ENCODE results near the gene ABRAXAS1. TPM values are rescaled to one million over a fixed set of nuclear protein-coding genes. Genes with fewer than 3 reads are reported as not detected.

ABRAXAS1 gene
- polyA plus RNA-seq, 1 donor (not counting 4 experiments of a cell fraction or from before 2014, with no cell fraction given): 9.4 TPM

GRCh38 chr4:83504996-83505395 is 20.1 kb upstream of the ABRAXAS1 start:
- H3K36me3 ChIP-seq (ENCODE audit: control insufficient read depth in 2 of 2, extremely low read depth in 1 of 2, insufficient read depth in 2 of 2, low read length in 2 of 2): no peaks in the 10 kb centered on the region
- FAIRE-seq (no peak), DNase-seq (ENCODE audit: low read depth, low spot score) (no peak)
- no peak overlapping the region for H2AFZ ChIP-seq (ENCODE audit: control insufficient read depth, low read length)
- H3K9me1 ChIP-seq (ENCODE audit: control insufficient read depth, extremely low read depth, insufficient read depth, low read length): no peaks in the 10 kb centered on the region
- H3K27ac ChIP-seq (ENCODE audit: control insufficient read depth, insufficient read depth, low read length): no peak overlapping the region
- dilution Hi-C loops (cut with MboI; ENCODE audit: extremely low pct_ligation_motif_present, low sequenced_read_pairs): loop anchor here (10.0 kb wide), 1 partner anchor 130 kb away; no protein-coding TSS in a partner anchor
- H3K4me3 ChIP-seq (ENCODE audit: control insufficient read depth in 2 of 3, extremely low read depth in 1 of 3, insufficient read depth in 2 of 3, low read depth in 1 of 3, low read length in 3 of 3): no peak overlapping the region
- no peaks in the 10 kb centered on the region for H3K9me3 ChIP-seq (ENCODE audit: control insufficient read depth, low read depth, low read length)
- TF ChIP-seq CTCF (optimal IDR thresholded peaks at IDR 0.05 in 1 of 3, IDR thresholded peaks at IDR 0.05 in 1 of 3, conservative IDR thresholded peaks at IDR 0.05 in 1 of 3; ENCODE audit: extremely low read depth in 1 of 3, insufficient read depth in 2 of 3, low read length in 3 of 3) (no peak), EZH2 (IDR thresholded peaks at IDR 0.05; ENCODE audit: low read length) (no peak)
- H3K9ac ChIP-seq (ENCODE audit: control insufficient read depth, extremely low read depth, insufficient read depth, low read length): no peak overlapping the region
- no peaks in the 10 kb centered on the region for H3K4me1 ChIP-seq (ENCODE audit: control insufficient read depth, extremely low read depth, insufficient read depth, low read length)
- no peaks in the 10 kb centered on the region for H3K27me3 ChIP-seq (ENCODE audit: control insufficient read depth, extremely low read depth, insufficient read depth, low read length)
- H3K4me2 ChIP-seq (ENCODE audit: control insufficient read depth, extremely low read depth, insufficient read depth, low read depth, low read length): no peak overlapping the region
- H4K20me1 ChIP-seq (ENCODE audit: control insufficient read depth, extremely low read depth, insufficient read depth, low read length): no peaks in the 10 kb centered on the region
- H3K79me2 ChIP-seq (ENCODE audit: control insufficient read depth, insufficient read depth, low read length): no peaks in the 10 kb centered on the region

DNA sequence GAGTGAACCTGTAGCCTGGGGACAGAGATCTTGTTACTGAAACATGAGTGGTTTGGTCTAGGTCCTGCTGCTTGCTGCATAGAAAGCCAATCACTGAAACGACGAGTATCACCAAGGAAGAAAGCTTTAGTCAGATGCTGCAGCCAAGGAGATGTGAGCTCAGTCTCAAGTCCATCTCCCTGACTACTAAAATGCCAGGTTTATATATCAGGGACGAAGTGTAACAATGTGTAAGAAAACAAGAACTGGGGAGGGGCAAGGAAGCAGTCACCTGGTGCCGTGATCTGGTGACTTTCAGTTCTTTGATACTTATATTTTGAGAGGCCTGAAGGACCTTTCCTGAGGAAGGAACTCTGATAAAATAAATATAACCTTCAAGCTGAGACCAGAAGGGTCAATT is 19.6 kb upstream of the ABRAXAS1 start:
- H4K20me1 ChIP-seq (ENCODE audit: control insufficient read depth, extremely low read depth, insufficient read depth, low read length): no peaks in the 10 kb centered on the region
- no peak overlapping the region for H3K9ac ChIP-seq (ENCODE audit: control insufficient read depth, extremely low read depth, insufficient read depth, low read length)
- H3K27ac ChIP-seq (ENCODE audit: control insufficient read depth, insufficient read depth, low read length): no peak overlapping the region
- H3K9me1 ChIP-seq (ENCODE audit: control insufficient read depth, extremely low read depth, insufficient read depth, low read length): no peaks in the 10 kb centered on the region
- no peak for DNase-seq (ENCODE audit: low read depth, low spot score)
- FAIRE-seq: peak; percentile 13
- H3K4me1 ChIP-seq (ENCODE audit: control insufficient read depth, extremely low read depth, insufficient read depth, low read length): no peaks in the 10 kb centered on the region
- H3K4me3 ChIP-seq (ENCODE audit: control insufficient read depth in 2 of 3, extremely low read depth in 1 of 3, insufficient read depth in 2 of 3, low read depth in 1 of 3, low read length in 3 of 3): no peak overlapping the region
- H3K27me3 ChIP-seq (ENCODE audit: control insufficient read depth, extremely low read depth, insufficient read depth, low read length): no peaks in the 10 kb centered on the region
- no peaks in the 10 kb centered on the region for H3K36me3 ChIP-seq (ENCODE audit: control insufficient read depth in 2 of 2, extremely low read depth in 1 of 2, insufficient read depth in 2 of 2, low read length in 2 of 2)
- dilution Hi-C loops (cut with MboI; ENCODE audit: extremely low pct_ligation_motif_present, low sequenced_read_pairs): loop anchor here (10.0 kb wide), 1 partner anchor 130 kb away; no protein-coding TSS in a partner anchor
- H3K79me2 ChIP-seq (ENCODE audit: control insufficient read depth, insufficient read depth, low read length): no peaks in the 10 kb centered on the region
- H2AFZ ChIP-seq (ENCODE audit: control insufficient read depth, low read length): peak overlapping the region; percentile 2
- H3K4me2 ChIP-seq (ENCODE audit: control insufficient read depth, extremely low read depth, insufficient read depth, low read depth, low read length): no peak overlapping the region
- TF ChIP-seq EZH2 (IDR thresholded peaks at IDR 0.05; ENCODE audit: low read length) (no peak), CTCF (optimal IDR thresholded peaks at IDR 0.05 in 1 of 3, IDR thresholded peaks at IDR 0.05 in 1 of 3, conservative IDR thresholded peaks at IDR 0.05 in 1 of 3; ENCODE audit: extremely low read depth in 1 of 3, insufficient read depth in 2 of 3, low read length in 3 of 3) (no peak)
- H3K9me3 ChIP-seq (ENCODE audit: control insufficient read depth, low read depth, low read length): no peaks in the 10 kb centered on the region

Measured in keratinocyte (primary cell).